GM10266 (cell line): ENCODE measurements around the gene CCHCR1.
"Not testable (repeated sequence)": the region's sequence is repeated elsewhere in the genome, so short reads cannot be mapped to it uniquely, and the experiment has no call there.

ENCODE experiments used
- DNase-seq: peaks from one replicate; pipeline ENCODE4 v3.0.0; 2012; ENCODE audit errors: extremely low spot score
- CTCF ChIP-seq: IDR thresholded peaks from 2 replicates; pipeline ENCODE4 v1.5.1; 2012; ENCODE audit warnings: mild to moderate bottlenecking, low read depth; ENCODE audit not compliant: control insufficient read depth, insufficient read depth; ENCODE audit errors: missing control alignments

CCHCR1 gene

DNA sequence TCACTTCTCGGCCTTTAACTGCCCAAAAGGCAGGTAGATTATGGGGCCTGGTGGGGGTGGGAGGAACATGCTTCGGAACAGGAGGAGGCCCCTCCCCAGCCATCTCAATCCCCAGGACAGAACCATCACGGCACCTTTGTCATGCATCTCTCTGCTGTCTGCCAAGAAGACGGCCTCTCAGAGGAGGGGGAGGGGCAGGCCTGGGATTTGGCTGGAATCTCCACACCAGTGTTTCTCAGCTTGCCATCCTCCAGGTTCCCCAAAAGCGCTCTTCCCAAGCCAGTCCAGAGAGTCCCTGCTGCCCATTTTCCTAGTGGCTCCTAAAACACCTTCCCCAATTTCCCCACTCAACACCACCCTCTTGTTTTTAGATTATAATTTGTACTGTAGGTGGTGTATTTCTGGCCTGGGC is 15.4 kb upstream of the CCHCR1 start:
- TF ChIP-seq CTCF = no peak
- DNase-seq = no peak

DNA sequence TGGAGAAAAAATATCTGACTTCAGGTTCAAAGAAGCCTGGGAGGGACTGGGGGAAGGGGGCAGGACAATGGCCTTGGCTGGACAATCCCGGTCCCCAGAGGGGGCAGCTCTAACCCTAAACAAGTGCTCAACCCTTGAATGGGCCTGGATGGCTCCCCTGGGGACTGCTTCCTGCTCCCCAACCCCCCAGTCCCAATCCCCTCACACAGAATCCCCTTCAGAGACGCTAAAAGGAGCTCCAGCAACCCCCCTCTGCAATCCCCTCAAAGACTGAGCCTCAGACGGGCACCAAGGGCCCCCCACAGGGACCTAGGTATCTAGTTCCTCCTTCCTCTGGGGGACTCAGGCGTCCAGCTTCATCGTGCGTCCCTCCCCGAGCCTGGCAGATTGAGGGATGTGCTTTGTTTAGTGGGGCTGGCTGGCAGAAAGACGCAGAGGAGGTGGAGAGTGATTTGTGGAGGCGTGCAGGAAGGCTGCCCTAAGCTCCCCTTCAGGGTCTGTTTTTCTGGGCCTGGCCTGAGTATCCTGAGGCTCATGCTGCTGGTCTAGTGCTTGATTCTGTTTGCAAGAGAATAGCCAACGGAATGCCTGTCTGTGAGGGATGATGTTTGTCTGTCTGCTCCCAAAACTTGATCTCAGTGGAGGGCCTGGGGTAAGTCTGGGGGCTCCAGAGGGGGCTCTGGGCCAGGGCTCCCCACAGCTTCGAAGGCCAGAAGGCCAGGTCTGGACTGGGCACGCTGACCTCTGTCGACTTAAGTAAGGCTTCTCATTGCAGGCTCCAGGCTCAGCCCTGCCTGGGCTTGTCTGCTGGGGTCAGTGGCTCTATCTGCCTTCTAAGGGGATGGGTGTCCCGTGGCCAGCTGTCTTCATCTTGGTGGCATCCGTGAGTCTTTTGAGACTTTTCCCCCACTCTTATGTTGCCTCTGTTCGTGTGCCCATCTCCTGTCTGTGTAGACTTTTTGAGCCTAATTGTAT is 14.6 kb upstream of the CCHCR1 start:
- TF ChIP-seq CTCF = no peak

GRCh38 chr6:31170987-31171671 is 13.5 kb upstream of the CCHCR1 start:
- no peak for TF ChIP-seq CTCF

More for the DNA sequence above, 14.6 kb upstream of the CCHCR1 start:
- DNase-seq = no peak

GRCh38 chr6:31170600-31170881 is 12.9 kb upstream of the CCHCR1 start, which contains the start of gene POU5F1:
POU5F1 (minus strand) TSS chr6:31170682; CDS start chr6:31170620, 62 bp downstream.
- TF ChIP-seq CTCF = no peak
- DNase-seq = no peak

More at GRCh38 chr6:31170987-31171671, 13.5 kb upstream of the CCHCR1 start:
- no peak for DNase-seq

GRCh38 chr6:31169858-31170599 is 12.4 kb upstream of the CCHCR1 start:
- DNase-seq = not testable (repeated sequence)

- no peak for DNase-seq
- no peak for TF ChIP-seq CTCF
Observed at GRCh38 chr6:31169123-31169857, 11.7 kb upstream of the CCHCR1 start.

GRCh38 chr6:31168606-31169005 is 11.0 kb upstream of the CCHCR1 start:
- TF ChIP-seq CTCF = no peak
- DNase-seq = no peak
